Liver (tissue), 10 donors: ENCODE measurements around the gene CAPG. TPM values are rescaled to one million over a fixed set of nuclear protein-coding genes. Genes with fewer than 3 reads are reported as not detected.
A peak's percentile ranks its signal among the peaks of the same experiment; 100 is the strongest.

ENCODE experiments used
- DNase-seq: peaks from one replicate; pipeline ENCODE4 v3.0.0-alpha.2; 2017; ENCODE audit warnings: low spot score
- H3K27ac ChIP-seq, 2 donors: one replicate each; pipeline ENCODE4 v1.7.0; 2013; ENCODE audit warnings: inconsistent platforms in 2 of 2, low read length in 2 of 2, control low read depth in 1 of 2, low read depth in 1 of 2, mild to moderate bottlenecking in 1 of 2
- H3K27me3 ChIP-seq, 4 donors: one replicate each; pipeline versions ENCODE4 v1.6.1 to v1.7.0; 2013; ENCODE audit warnings: low read length in 3 of 4, inconsistent platforms in 1 of 4, mild to moderate bottlenecking in 1 of 4, moderate library complexity in 1 of 4; ENCODE audit not compliant: control insufficient read depth in 4 of 4, insufficient read depth in 4 of 4
- H3K36me3 ChIP-seq, 4 donors: one replicate each; pipeline versions ENCODE4 v1.6.1 to v1.7.0; 2013; ENCODE audit warnings: low read length in 3 of 4, mild to moderate bottlenecking in 3 of 4, low read depth in 1 of 4, moderate library complexity in 1 of 4; ENCODE audit not compliant: control insufficient read depth in 4 of 4, insufficient read depth in 3 of 4
- H3K4me1 ChIP-seq, 4 donors: one replicate each; pipeline versions ENCODE4 v1.6.1 to v1.7.0; 2013; ENCODE audit warnings: low read length in 3 of 4, mild to moderate bottlenecking in 3 of 4, moderate library complexity in 1 of 4; ENCODE audit not compliant: control insufficient read depth in 4 of 4, insufficient read depth in 4 of 4
- H3K4me3 ChIP-seq, 3 donors: one replicate each; pipeline versions ENCODE4 v1.6.1 to v1.7.0; 2013; ENCODE audit warnings: low read length in 3 of 3, control low read depth in 1 of 3, low read depth in 1 of 3, mild to moderate bottlenecking in 1 of 3
- H3K9ac ChIP-seq, 2 donors: one replicate each; pipeline ENCODE4 v1.7.0; 2013; ENCODE audit warnings: low read length in 2 of 2, mild to moderate bottlenecking in 2 of 2, moderate library complexity in 2 of 2, control low read depth in 1 of 2, low read depth in 1 of 2
- H3K9me3 ChIP-seq, 4 donors: one replicate each; pipeline versions ENCODE4 v1.6.1 to v1.7.0; 2013; ENCODE audit warnings: low read length in 3 of 4; ENCODE audit not compliant: control insufficient read depth in 4 of 4
- GABPA ChIP-seq, 2 donors: IDR thresholded peaks in 1 of 2; conservative IDR thresholded peaks in 1 of 2; 2 replicates each; pipeline ENCODE4 v1.6.1; 2016; ENCODE audit warnings: antibody characterized with exemption in 2 of 2, mild to moderate bottlenecking in 1 of 2, moderate library complexity in 1 of 2
- HNF4A ChIP-seq, 2 donors: conservative IDR thresholded peaks; 2 replicates each; pipeline ENCODE4 v1.6.1; 2016; ENCODE audit warnings: antibody characterized with exemption in 2 of 2, mild to moderate bottlenecking in 2 of 2
- JUND ChIP-seq, 2 donors: IDR thresholded peaks; 2 replicates each; pipeline ENCODE4 v1.6.1; 2016; ENCODE audit warnings: antibody characterized with exemption in 2 of 2
- RXRA ChIP-seq, 2 donors: IDR thresholded peaks; 2 replicates each; pipeline ENCODE4 v1.6.1; 2017 to 2018; ENCODE audit warnings: antibody characterized with exemption in 2 of 2, mild to moderate bottlenecking in 1 of 2
- SP1 ChIP-seq: IDR thresholded peaks from 2 replicates; pipeline ENCODE4 v1.6.1; 2018; ENCODE audit warnings: antibody characterized with exemption, mild to moderate bottlenecking
- WGBS: extraction: QIAGEN DNeasy Blood & Tissue Kit; methylation state at CpG from one replicate; pipeline ENCODE4 v1.1.7; 2013; 5-methylcytosine and 5-hydroxymethylcytosine counted together
- polyA plus RNA-seq, 2 donors: library from polyadenylated mRNA; stranded (reverse) in 1 of 2; unstranded in 1 of 2; fragments of 200-250 nt in 1 of 2; fragments of >200 nt in 1 of 2; fragmentation: Nextera tagmentation in 1 of 2; extraction: Ambion mirVana in 1 of 2; gene quantifications; one replicate each; pipeline versions ENCODE4 v1.2.1 to v1.2.3, GENCODE V29; 2013 to 2015
- small RNA-seq: library from RNA; depleted of rRNA; stranded (forward); fragments of <200 nt; gene quantifications from one replicate; pipeline ENCODE3, GENCODE V24; 2014
- total RNA-seq, 2 donors: library from RNA; depleted of rRNA; stranded (reverse); fragments of >200 nt; gene quantifications; one replicate each; pipeline ENCODE4 v1.2.3, GENCODE V29; 2014
- TF ChIP-seq, protein P1 (sequence below): IDR thresholded peaks from 2 replicates; pipeline ENCODE4 v1.6.1; 2016; ENCODE audit warnings: antibody characterized with exemption
- TF ChIP-seq, protein P2 (sequence below): IDR thresholded peaks from 2 replicates; pipeline ENCODE4 v1.6.1; 2016; ENCODE audit warnings: antibody characterized with exemption, mild to moderate bottlenecking
- TF ChIP-seq, protein P3 (sequence below): IDR thresholded peaks from 2 replicates; pipeline ENCODE4 v1.6.1; 2016; ENCODE audit warnings: antibody characterized with exemption
- donor health status: healthy.
- donor health status: healthy.
- donor health status: healthy.
- donor health status: healthy.
- donor health status: healthy.

Gene CAPG
- total and polyA plus RNA-seq, 4 donors, result 2.7 to 19.3 (median 5.2) TPM

DNA sequence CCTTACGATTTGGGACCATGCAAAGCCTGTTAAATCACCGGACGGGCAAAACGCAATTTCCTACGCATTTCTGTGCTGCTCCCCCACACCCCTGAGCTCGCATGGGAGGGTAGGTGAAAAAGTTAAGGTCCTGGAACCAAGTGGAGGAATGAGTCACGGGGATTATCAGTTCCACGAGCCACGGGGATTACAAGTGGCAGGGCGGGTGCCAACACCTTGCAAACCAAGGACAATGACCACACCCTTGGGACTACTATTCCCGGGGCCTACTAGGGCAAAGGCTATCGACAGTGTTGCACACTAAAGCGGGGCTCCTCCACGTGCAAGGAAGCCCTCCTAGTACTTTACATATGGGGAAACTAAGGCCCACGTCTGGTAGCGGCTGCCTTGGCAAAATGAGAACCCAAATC is 56.3 kb downstream of the CAPG start:
- Histone ChIP-seq H3K4me3 (peak overlapping the region; percentile 68 to 86 (median 83)), H3K27ac (peak overlapping the region; percentile 73 to 85), H3K36me3 (peaks cover 3 to 33% (median 27%) of the 10 kb centered on the region in 4 donors), H3K4me1 (peaks cover 6 to 24% (median 16%) of the 10 kb centered on the region in 4 donors), H3K9ac (peak overlapping the region; percentile 42 to 90), H3K9me3 (no peaks in the 10 kb centered on the region), H3K27me3 (no peaks in the 10 kb centered on the region)
- 6% methylated on average over 16 of the region's 16 CpGs for WGBS
- DNase-seq, result no peak
- TF ChIP-seq SP1, result no peak
- peak in 1 of 2 donors; percentile 45 for TF ChIP-seq JUND (IDR thresholded peaks at IDR 0.05)
- TF ChIP-seq, protein P1, sequence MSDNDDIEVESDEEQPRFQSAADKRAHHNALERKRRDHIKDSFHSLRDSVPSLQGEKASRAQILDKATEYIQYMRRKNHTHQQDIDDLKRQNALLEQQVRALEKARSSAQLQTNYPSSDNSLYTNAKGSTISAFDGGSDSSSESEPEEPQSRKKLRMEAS, result peak; percentile 35
- peak in 1 of 2 donors; percentile 35 for TF ChIP-seq HNF4A (conservative IDR thresholded peaks at IDR 0.05)
- peak in 1 of 2 donors; percentile 67 for TF ChIP-seq RXRA (IDR thresholded peaks at IDR 0.05)
- TF ChIP-seq, protein P2, sequence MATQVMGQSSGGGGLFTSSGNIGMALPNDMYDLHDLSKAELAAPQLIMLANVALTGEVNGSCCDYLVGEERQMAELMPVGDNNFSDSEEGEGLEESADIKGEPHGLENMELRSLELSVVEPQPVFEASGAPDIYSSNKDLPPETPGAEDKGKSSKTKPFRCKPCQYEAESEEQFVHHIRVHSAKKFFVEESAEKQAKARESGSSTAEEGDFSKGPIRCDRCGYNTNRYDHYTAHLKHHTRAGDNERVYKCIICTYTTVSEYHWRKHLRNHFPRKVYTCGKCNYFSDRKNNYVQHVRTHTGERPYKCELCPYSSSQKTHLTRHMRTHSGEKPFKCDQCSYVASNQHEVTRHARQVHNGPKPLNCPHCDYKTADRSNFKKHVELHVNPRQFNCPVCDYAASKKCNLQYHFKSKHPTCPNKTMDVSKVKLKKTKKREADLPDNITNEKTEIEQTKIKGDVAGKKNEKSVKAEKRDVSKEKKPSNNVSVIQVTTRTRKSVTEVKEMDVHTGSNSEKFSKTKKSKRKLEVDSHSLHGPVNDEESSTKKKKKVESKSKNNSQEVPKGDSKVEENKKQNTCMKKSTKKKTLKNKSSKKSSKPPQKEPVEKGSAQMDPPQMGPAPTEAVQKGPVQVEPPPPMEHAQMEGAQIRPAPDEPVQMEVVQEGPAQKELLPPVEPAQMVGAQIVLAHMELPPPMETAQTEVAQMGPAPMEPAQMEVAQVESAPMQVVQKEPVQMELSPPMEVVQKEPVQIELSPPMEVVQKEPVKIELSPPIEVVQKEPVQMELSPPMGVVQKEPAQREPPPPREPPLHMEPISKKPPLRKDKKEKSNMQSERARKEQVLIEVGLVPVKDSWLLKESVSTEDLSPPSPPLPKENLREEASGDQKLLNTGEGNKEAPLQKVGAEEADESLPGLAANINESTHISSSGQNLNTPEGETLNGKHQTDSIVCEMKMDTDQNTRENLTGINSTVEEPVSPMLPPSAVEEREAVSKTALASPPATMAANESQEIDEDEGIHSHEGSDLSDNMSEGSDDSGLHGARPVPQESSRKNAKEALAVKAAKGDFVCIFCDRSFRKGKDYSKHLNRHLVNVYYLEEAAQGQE, result no peak

DNA sequence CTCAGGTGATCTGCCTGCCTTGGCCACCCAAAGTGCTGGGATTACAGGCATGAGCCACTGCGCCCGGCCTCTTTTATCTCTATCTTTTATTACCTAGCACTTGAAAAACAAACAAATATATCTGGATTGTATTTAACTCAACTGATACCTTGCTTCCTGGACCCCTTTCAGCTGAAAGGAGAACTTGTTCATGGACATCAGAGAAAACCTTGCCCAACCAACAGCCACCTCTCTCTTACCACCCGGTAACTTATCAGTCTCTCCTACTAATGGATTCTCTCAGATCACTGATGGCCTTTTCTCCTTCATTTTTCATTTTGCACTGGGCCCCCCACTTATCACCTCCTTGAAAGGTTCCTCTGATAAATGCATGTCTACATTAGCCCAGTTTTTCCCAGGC is 62.6 kb downstream of the CAPG start:
- Histone ChIP-seq H3K27me3 (no peaks in the 10 kb centered on the region), H3K9ac (no peak overlapping the region), H3K9me3 (no peaks in the 10 kb centered on the region), H3K4me1 (peaks cover 0 to 1% (median 0%) of the 10 kb centered on the region in 4 donors), H3K4me3 (no peak overlapping the region), H3K36me3 (peaks cover 7 to 68% (median 57%) of the 10 kb centered on the region in 4 donors), H3K27ac (no peak overlapping the region)
- DNase-seq, result no peak
- TF ChIP-seq, protein P3, sequence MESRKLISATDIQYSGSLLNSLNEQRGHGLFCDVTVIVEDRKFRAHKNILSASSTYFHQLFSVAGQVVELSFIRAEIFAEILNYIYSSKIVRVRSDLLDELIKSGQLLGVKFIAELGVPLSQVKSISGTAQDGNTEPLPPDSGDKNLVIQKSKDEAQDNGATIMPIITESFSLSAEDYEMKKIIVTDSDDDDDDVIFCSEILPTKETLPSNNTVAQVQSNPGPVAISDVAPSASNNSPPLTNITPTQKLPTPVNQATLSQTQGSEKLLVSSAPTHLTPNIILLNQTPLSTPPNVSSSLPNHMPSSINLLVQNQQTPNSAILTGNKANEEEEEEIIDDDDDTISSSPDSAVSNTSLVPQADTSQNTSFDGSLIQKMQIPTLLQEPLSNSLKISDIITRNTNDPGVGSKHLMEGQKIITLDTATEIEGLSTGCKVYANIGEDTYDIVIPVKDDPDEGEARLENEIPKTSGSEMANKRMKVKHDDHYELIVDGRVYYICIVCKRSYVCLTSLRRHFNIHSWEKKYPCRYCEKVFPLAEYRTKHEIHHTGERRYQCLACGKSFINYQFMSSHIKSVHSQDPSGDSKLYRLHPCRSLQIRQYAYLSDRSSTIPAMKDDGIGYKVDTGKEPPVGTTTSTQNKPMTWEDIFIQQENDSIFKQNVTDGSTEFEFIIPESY, result no peak
- no peak for TF ChIP-seq GABPA (IDR thresholded peaks at IDR 0.05 in 1 of 2, conservative IDR thresholded peaks at IDR 0.05 in 1 of 2)
- 85% methylated on average over 3 of the region's 3 CpGs for WGBS

Small RNA genes within 50 kb of the gene (small RNA-seq; reads per million reads assigned to genes)
- gene AC062037.1 (not detected), gene AC062037.2 (not detected), gene RF00019 (not detected), gene RN7SL113P (not detected), gene RN7SL251P (not detected)

Other genes starting within 250 kb of the CAPG start
- 100 to 1,000 TPM in 1 of 2 donors, 10 to 100 TPM in 1; 68.8 to 114 TPM for gene TGOLN2, start 82.4 kb downstream of the CAPG start, total RNA-seq
- 10 to 100 TPM; 56.7 to 66.3 TPM for gene TGOLN2, start 82.4 kb downstream of the CAPG start, polyA plus RNA-seq
- 100 to 1,000 TPM in 1 of 2 donors, 10 to 100 TPM in 1; 58.5 to 101 TPM for gene RETSAT, start 55.8 kb downstream of the CAPG start, total RNA-seq
- 10 to 100 TPM; 22.8 to 82.9 TPM for gene RETSAT, start 55.8 kb downstream of the CAPG start, polyA plus RNA-seq
- 10 to 100 TPM in 1 of 2 donors, 1 to 10 TPM in 1; 5.5 to 15.8 TPM for gene ELMOD3, start 55.6 kb downstream of the CAPG start, total RNA-seq
- 1 to 10 TPM; 6.3 to 9.7 TPM for gene ELMOD3, start 55.6 kb downstream of the CAPG start, polyA plus RNA-seq
- gene SH2D6, start 8.3 kb upstream of the CAPG start, total RNA-seq, result under 1 TPM in 1 of 2 donors, not detected in 1; 0.92 TPM
- under 1 TPM; 0.28 to 0.39 TPM for gene SH2D6, start 8.3 kb upstream of the CAPG start, polyA plus RNA-seq
- 100 to 1,000 TPM in 1 of 2 donors, 10 to 100 TPM in 1; 60.5 to 104 TPM for gene MAT2A, start 128.8 kb upstream of the CAPG start, total RNA-seq
- gene MAT2A, start 128.8 kb upstream of the CAPG start, polyA plus RNA-seq, result 10 to 100 TPM; 48.3 to 99.3 TPM
- 100 to 1,000 TPM in 1 of 2 donors, 10 to 100 TPM in 1; 77.5 to 189 TPM for gene GGCX, start 151.1 kb upstream of the CAPG start, total RNA-seq
- 100 to 1,000 TPM in 1 of 2 donors, 10 to 100 TPM in 1; 67.3 to 103 TPM for gene GGCX, start 151.1 kb upstream of the CAPG start, polyA plus RNA-seq
- gene VAMP8, start 167.2 kb upstream of the CAPG start, total RNA-seq, result 10 to 100 TPM; 29.2 to 50.8 TPM
- 100 to 1,000 TPM; 108 to 140 TPM for gene VAMP8, start 167.2 kb upstream of the CAPG start, polyA plus RNA-seq
- 10 to 100 TPM in 1 of 2 donors, 1 to 10 TPM in 1; 9.7 to 11.3 TPM for gene VAMP5, start 174.1 kb upstream of the CAPG start, total RNA-seq
- gene VAMP5, start 174.1 kb upstream of the CAPG start, polyA plus RNA-seq, result 10 to 100 TPM; 69.1 to 74.6 TPM
- gene RNF181, start 185.4 kb upstream of the CAPG start, total RNA-seq, result 100 to 1,000 TPM; 101 to 108 TPM
- gene RNF181, start 185.4 kb upstream of the CAPG start, polyA plus RNA-seq, result 100 to 1,000 TPM; 120 to 195 TPM
- 10 to 100 TPM; 13.1 to 18.5 TPM for gene TMEM150A, start 192.3 kb upstream of the CAPG start, total RNA-seq
- 10 to 100 TPM; 30.7 to 32.5 TPM for gene TMEM150A, start 192.3 kb upstream of the CAPG start, polyA plus RNA-seq
- gene C2orf68, start 201.7 kb upstream of the CAPG start, total RNA-seq, result 10 to 100 TPM in 1 of 2 donors, 1 to 10 TPM in 1; 7.6 to 13.4 TPM
- gene C2orf68, start 201.7 kb upstream of the CAPG start, polyA plus RNA-seq, result 10 to 100 TPM in 1 of 2 donors, 1 to 10 TPM in 1; 9.8 to 20.9 TPM
- gene USP39, start 205.8 kb upstream of the CAPG start, total RNA-seq, result 10 to 100 TPM; 20.8 to 30.5 TPM
- 10 to 100 TPM; 14.9 to 17.7 TPM for gene USP39, start 205.8 kb upstream of the CAPG start, polyA plus RNA-seq